Stomach (tissue), 4 donors: ENCODE data around the gene GPN3.

Experiments used
- POLR2A ChIP-seq, 4 donors: fragments of 450-650 bp; IDR thresholded peaks; one replicate each; pipeline ENCODE4 v1.6.1; 2016; ENCODE audit warnings: antibody characterized with exemption in 4 of 4, control low read depth in 2 of 4, mild to moderate bottlenecking in 1 of 4, moderate library complexity in 1 of 4
- TF ChIP-seq, protein P1 (sequence below), 7 experiments: fragments of 450-650 bp in 4 of 7; fragments of 200-600 bp in 3 of 7; sonication (generic) in 3 of 7; IDR thresholded peaks; one replicate each; pipeline ENCODE4 v1.5.1; 2016 to 2019; ENCODE audit warnings: antibody characterized with exemption in 7 of 7, control low read depth in 2 of 7, mild to moderate bottlenecking in 1 of 7

DNA sequence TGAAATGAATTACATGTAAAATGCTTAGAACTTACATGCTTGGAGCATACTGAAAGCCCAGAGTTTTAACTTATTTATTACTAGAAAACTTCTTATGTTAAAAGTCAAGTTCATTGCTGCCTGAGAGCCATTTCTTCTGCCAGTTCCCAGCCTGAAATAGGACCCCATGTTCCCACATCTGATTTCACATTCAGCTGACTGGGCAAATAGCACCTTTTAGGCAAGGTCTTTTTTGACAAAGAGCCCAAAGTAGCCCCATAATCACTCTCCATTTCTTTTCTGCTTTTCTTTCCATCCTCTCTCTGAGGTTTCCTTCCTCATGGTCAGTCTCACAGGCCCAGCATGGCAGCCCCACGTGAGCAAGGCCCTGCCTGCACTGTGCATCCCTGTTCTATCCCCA, 16.8 kb downstream of the GPN3 start:
- no peak for TF ChIP-seq POLR2A (IDR thresholded peaks at IDR 0.05)
- TF ChIP-seq, protein P1, sequence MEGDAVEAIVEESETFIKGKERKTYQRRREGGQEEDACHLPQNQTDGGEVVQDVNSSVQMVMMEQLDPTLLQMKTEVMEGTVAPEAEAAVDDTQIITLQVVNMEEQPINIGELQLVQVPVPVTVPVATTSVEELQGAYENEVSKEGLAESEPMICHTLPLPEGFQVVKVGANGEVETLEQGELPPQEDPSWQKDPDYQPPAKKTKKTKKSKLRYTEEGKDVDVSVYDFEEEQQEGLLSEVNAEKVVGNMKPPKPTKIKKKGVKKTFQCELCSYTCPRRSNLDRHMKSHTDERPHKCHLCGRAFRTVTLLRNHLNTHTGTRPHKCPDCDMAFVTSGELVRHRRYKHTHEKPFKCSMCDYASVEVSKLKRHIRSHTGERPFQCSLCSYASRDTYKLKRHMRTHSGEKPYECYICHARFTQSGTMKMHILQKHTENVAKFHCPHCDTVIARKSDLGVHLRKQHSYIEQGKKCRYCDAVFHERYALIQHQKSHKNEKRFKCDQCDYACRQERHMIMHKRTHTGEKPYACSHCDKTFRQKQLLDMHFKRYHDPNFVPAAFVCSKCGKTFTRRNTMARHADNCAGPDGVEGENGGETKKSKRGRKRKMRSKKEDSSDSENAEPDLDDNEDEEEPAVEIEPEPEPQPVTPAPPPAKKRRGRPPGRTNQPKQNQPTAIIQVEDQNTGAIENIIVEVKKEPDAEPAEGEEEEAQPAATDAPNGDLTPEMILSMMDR (IDR thresholded peaks at IDR 0.05) = no peak
